Thoracic aorta (tissue), 2 donors: ENCODE measurements around the gene SPINDOC. TPM values are rescaled to one million over a fixed set of nuclear protein-coding genes. Genes with fewer than 3 reads are reported as not detected.
"Not testable (repeated sequence)": the region's sequence is repeated elsewhere in the genome, so short reads cannot be mapped to it uniquely, and the experiment has no call there.

ENCODE experiments used
- ATAC-seq: fragments of 150-250 bp; one replicate; pipeline ENCODE4 v1.8.0; 2017; ENCODE audit warnings: low read depth; ENCODE audit not compliant: insufficient number of reproducible peaks, low FRiP score
- DNase-seq: peaks from one replicate; pipeline ENCODE4 v3.0.0-alpha.2; 2020; ENCODE audit warnings: low spot score
- H3K27ac ChIP-seq, 2 donors: fragments of 200-600 bp; sonication (generic); 1 replicate in 1 of 2; 2 replicates in 1 of 2; pipeline ENCODE4 v1.5.1; 2016; ENCODE audit warnings: mild to moderate bottlenecking in 2 of 2, moderate library complexity in 2 of 2
- H3K27me3 ChIP-seq: fragments of 200-600 bp; sonication (generic); replicated peaks from 2 replicates; pipeline ENCODE4 v1.6.0; 2016; ENCODE audit warnings: mild to moderate bottlenecking; ENCODE audit not compliant: insufficient read depth
- H3K36me3 ChIP-seq: fragments of 200-600 bp; sonication (generic); one replicate; pipeline ENCODE4 v1.5.1; 2016
- H3K4me1 ChIP-seq, 2 donors: fragments of 200-600 bp; sonication (generic); 1 replicate in 1 of 2; 2 replicates in 1 of 2; pipeline versions ENCODE4 v1.5.1 to v1.6.0; 2016; ENCODE audit warnings: low read depth in 2 of 2, mild to moderate bottlenecking in 1 of 2; ENCODE audit not compliant: control insufficient read depth in 1 of 2
- H3K4me3 ChIP-seq: fragments of 200-600 bp; sonication (generic); 2 replicates; pipeline ENCODE4 v1.5.1; 2016; ENCODE audit warnings: mild to moderate bottlenecking
- H3K9me3 ChIP-seq: fragments of 200-600 bp; sonication (generic); 2 replicates; pipeline ENCODE4 v1.5.1; 2016
- total RNA-seq, 2 donors: library from RNA; depleted of rRNA; stranded (reverse); fragments of >200 nt; gene quantifications; one replicate each; pipeline versions ENCODE4 v1.1.0 to v1.2.3, GENCODE V29; 2016
- TF ChIP-seq, protein P1 (sequence below): fragments of 200-600 bp; sonication (generic); IDR thresholded peaks from one replicate; pipeline ENCODE4 v1.5.1; 2019; ENCODE audit warnings: antibody characterized with exemption

Gene SPINDOC
- total RNA-seq, 2 donors from 2014 or later: 14.8 to 16.4 TPM

DNA sequence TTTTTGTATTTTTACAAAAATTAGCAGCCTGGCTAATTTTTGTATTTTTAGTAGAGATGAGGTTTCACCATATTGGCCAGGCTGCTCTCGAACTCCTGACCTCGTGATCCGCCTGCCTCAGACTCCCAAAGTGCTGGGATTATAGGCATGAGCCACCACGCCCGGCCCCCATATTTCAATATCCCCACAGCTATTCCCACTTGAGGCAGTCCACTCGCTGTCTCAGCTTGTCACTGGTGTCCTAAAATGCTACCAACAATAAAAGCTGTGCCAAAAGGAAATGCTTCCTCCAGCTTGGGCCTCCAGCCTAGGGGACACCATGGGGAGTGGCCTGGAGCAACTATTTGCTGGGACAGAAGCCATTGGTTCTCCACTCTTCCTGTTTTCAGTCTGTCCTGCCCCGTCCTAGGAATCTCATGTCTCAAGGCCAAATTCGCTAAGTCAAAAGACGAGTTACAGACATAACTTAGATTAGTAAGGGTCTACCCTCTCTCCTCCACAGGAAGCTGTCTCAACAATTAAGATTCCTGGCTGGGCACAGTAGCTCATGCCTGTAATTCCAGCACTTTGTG is 7.3 kb upstream of the SPINDOC start:
- Histone ChIP-seq H3K36me3 (no peaks in the 10 kb centered on the region), H3K4me1 (peaks cover 0 to 3% of the 10 kb centered on the region in 2 donors), H3K4me3 (no peak overlapping the region), H3K27me3 (no peaks in the 10 kb centered on the region), H3K27ac (peak overlapping the region in 1 of 2 donors; percentile 53), H3K9me3 (no peaks in the 10 kb centered on the region)
- DNase-seq (no peak), ATAC-seq (peak; percentile 62)
- TF ChIP-seq, protein P1, sequence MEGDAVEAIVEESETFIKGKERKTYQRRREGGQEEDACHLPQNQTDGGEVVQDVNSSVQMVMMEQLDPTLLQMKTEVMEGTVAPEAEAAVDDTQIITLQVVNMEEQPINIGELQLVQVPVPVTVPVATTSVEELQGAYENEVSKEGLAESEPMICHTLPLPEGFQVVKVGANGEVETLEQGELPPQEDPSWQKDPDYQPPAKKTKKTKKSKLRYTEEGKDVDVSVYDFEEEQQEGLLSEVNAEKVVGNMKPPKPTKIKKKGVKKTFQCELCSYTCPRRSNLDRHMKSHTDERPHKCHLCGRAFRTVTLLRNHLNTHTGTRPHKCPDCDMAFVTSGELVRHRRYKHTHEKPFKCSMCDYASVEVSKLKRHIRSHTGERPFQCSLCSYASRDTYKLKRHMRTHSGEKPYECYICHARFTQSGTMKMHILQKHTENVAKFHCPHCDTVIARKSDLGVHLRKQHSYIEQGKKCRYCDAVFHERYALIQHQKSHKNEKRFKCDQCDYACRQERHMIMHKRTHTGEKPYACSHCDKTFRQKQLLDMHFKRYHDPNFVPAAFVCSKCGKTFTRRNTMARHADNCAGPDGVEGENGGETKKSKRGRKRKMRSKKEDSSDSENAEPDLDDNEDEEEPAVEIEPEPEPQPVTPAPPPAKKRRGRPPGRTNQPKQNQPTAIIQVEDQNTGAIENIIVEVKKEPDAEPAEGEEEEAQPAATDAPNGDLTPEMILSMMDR: no peak

DNA sequence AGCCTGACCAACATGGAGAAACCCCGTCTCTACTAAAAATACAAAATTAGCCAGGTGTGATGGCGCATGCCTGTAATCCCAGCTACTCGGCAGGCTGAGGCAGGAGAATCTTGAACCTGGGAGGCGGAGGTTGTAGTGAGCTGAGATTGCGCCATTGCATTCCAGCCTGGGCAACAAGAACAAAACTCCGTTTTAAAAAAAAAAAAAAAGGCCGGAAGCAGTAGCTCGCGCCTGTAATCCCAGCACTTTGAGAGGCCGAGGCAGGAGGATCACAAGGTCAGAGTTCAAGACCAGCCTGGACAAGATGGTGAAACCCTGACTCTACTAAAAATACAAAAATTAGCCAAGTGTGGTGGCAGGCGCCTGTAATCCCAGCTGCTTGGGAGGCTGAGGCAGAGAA is 2.9 kb upstream of the SPINDOC start:
- not testable (repeated sequence) for DNase-seq, H3K36me3 ChIP-seq, H3K27me3 ChIP-seq, H3K4me3 ChIP-seq, H3K27ac ChIP-seq, H3K9me3 ChIP-seq, ATAC-seq
- H3K4me1 ChIP-seq: peaks cover 3 to 20% of the 10 kb centered on the region in 2 donors

DNA sequence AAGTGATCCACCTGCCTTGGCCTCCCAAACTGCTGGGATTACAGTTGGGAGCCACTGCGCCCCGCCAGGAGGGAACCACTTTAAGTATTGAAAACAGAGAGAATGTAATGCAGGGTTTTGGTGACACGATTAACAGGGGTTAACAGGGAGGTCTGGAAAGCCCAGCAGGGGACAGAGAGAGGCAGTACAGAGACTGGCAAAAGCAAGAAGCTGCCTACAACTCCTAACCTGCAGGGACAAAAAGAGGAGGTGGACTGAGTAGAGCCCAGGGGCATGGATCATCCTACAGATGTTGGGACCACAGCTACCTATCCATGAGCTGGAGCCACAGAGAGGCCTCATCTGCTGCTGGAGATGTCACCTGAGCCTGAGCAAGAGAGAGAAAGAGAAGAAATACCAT is 1.7 kb upstream of the SPINDOC start:
- Histone ChIP-seq H3K27me3 (no peaks in the 10 kb centered on the region), H3K36me3 (no peaks in the 10 kb centered on the region)
- ATAC-seq: no peak

DNA sequence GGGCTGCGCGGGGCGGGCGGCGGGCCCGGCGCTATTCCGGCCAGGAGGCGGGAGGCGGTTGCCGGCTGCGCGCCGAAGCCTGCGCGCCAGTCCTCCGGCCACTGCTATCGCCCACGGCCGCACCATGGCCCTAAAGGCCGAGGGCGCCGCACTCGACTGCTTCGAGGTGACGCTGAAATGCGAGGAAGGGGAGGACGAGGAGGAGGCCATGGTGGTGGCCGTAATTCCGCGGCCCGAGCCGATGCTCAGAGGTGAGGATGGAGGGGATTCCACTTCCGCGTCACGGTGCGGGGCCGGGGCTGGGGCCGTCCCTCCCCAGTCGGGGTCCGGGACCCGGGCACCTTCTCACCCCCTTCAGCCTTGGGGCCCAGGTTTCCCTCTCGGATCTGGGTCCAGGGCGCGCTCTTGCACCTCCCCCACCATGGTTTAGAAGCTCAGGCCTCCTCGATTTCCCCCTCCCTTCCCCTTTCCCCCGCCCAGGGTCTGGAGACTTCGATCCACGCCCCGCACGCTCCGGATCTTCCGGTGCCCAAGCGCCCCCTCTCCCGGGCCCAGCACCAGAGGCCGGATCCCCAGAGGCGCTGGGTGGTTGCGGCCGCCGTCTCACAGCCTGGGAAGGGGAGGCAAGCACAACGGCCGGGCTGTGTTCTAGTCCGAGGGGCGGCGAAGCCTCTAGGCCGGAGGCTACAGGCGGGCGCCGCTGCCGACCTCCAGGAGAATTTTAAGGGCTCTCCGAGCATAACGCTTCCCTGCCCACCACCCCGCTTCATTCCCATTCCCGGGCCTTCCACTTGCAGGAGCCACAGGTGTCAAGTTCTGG is 517 bp downstream of the SPINDOC start:
- DNase-seq (no peak), ATAC-seq (no peak)

More for the DNA sequence above, 1.7 kb upstream of the SPINDOC start:
- TF ChIP-seq, protein P1: no peak
- no peak for DNase-seq
- H3K9me3 ChIP-seq: no peaks in the 10 kb centered on the region
- H3K4me1 ChIP-seq: peaks cover 0 to 22% of the 10 kb centered on the region in 2 donors
- H3K27ac ChIP-seq: no peak overlapping the region
- H3K4me3 ChIP-seq: no peak overlapping the region

DNA sequence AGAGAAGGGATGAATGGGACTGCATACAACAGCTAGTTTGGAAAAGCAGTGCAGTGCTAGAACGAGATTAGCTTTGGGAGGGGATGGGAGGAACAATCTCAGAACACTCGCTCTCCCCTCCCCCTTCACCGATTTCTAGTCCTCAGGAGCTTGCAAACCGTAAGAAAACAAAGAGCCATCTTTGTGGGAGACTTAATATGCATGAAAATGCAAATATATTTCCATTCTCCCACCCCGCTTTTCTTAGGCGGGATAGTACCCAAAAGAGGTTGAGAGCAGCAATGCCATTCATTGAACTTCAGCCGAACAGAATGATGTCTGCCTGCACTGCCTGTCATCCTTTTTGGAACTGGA is 1.1 kb downstream of the SPINDOC start:
- H3K4me3 ChIP-seq: peak overlapping the region; percentile 85
- DNase-seq: no peak
- H3K36me3 ChIP-seq: peaks cover 17% of the 10 kb centered on the region
- H3K9me3 ChIP-seq: no peaks in the 10 kb centered on the region
- TF ChIP-seq, protein P1: no peak
- no peaks in the 10 kb centered on the region for H3K27me3 ChIP-seq
- no peak overlapping the region for H3K27ac ChIP-seq
- peaks cover 0 to 22% of the 10 kb centered on the region in 2 donors for H3K4me1 ChIP-seq
- ATAC-seq: no peak

More for the DNA sequence above, 517 bp downstream of the SPINDOC start:
- peak overlapping the region; percentile 85 for H3K4me3 ChIP-seq
- H3K9me3 ChIP-seq: no peaks in the 10 kb centered on the region
- peak overlapping the region in 1 of 2 donors; percentile 65 for H3K27ac ChIP-seq
- TF ChIP-seq, protein P1: no peak
- H3K36me3 ChIP-seq: peaks cover 13% of the 10 kb centered on the region
- H3K4me1 ChIP-seq: peaks cover 0 to 22% of the 10 kb centered on the region in 2 donors
- no peaks in the 10 kb centered on the region for H3K27me3 ChIP-seq
